Renal cortical epithelial cell (primary cell): Measurements from ENCODE around the gene FPR3. TPM values are rescaled to one million over a fixed set of nuclear protein-coding genes. Genes with fewer than 3 reads are reported as not detected.
"Not testable (repeated sequence)": the region's sequence is repeated elsewhere in the genome, so short reads cannot be mapped to it uniquely, and the experiment has no call there.

Experiments
- DNase-seq: peaks from one replicate; pipeline ENCODE4 v3.0.0-alpha.2; 2011; ENCODE audit warnings: low read depth
- total RNA-seq: library from RNA; depleted of rRNA; stranded (reverse); fragments of >200 nt; gene quantifications from 2 replicates; pipeline ENCODE4 v1.2.3, GENCODE V29; 2014

FPR3 gene
- total RNA-seq, 1 donor from 2014 or later: not detected

GRCh38 chr19:51784109-51784785 lies 10.7 kb upstream of the FPR3 start:
- no peak for DNase-seq

GRCh38 chr19:51784922-51785690 lies 9.9 kb upstream of the FPR3 start:
- no peak for DNase-seq

- DNase-seq: no peak
Observed at GRCh38 chr19:51786646-51787494, 8.1 kb upstream of the FPR3 start.

GRCh38 chr19:51788029-51788428 lies 6.9 kb upstream of the FPR3 start:
- DNase-seq: no peak

- no peak for DNase-seq
Observed at GRCh38 chr19:51789061-51789795, 5.7 kb upstream of the FPR3 start.

GRCh38 chr19:51792932-51793331 lies 2.0 kb upstream of the FPR3 start:
- DNase-seq: no peak

- DNase-seq: no peak
Observed at GRCh38 chr19:51793994-51794393, 963 bp upstream of the FPR3 start.

- no peak for DNase-seq
Observed at GRCh38 chr19:51796195-51796679, 1.3 kb downstream of the FPR3 start.

GRCh38 chr19:51797480-51797879 lies 2.5 kb downstream of the FPR3 start:
- DNase-seq: no peak

- DNase-seq: no peak
Observed at GRCh38 chr19:51798062-51798461, 3.1 kb downstream of the FPR3 start.

- DNase-seq: peak; percentile 1
Observed at GRCh38 chr19:51799034-51799773, 4.2 kb downstream of the FPR3 start.

- DNase-seq: no peak
Observed at GRCh38 chr19:51799774-51800472, 5.0 kb downstream of the FPR3 start.

- DNase-seq: no peak
Observed at GRCh38 chr19:51800473-51801244, 5.7 kb downstream of the FPR3 start.

- no peak for DNase-seq
Observed at GRCh38 chr19:51802775-51803174, 7.8 kb downstream of the FPR3 start.

GRCh38 chr19:51803519-51803918 lies 8.6 kb downstream of the FPR3 start:
- no peak for DNase-seq

GRCh38 chr19:51803967-51804366 lies 9.0 kb downstream of the FPR3 start:
- DNase-seq: no peak

GRCh38 chr19:51804789-51805188 lies 9.8 kb downstream of the FPR3 start:
- DNase-seq: not testable (repeated sequence)

- not testable (repeated sequence) for DNase-seq
Observed at GRCh38 chr19:51805396-51805795, 10.4 kb downstream of the FPR3 start.

GRCh38 chr19:51806571-51806970 lies 11.6 kb downstream of the FPR3 start:
- not testable (repeated sequence) for DNase-seq
